HG02623 (cell line): ENCODE measurements around the gene FCHO2.

Experiments used
- ATAC-seq: cut with Tn5 transposase; IDR thresholded peaks from one replicate; pipeline ENCODE4 v1.9.1; 2021; ENCODE audit warnings: moderate library complexity; ENCODE audit not compliant: unreplicated experiment

Gene FCHO2

GRCh38 chr5:73106335-73106734 lies 150.5 kb downstream of the FCHO2 start:
- ATAC-seq, result no peak

GRCh38 chr5:73110190-73110589 lies 154.3 kb downstream of the FCHO2 start:
- no peak for ATAC-seq

GRCh38 chr5:73111536-73111935 lies 155.7 kb downstream of the FCHO2 start:
- ATAC-seq, result no peak

- no peak for ATAC-seq
Measured at GRCh38 chr5:73112359-73112758, 156.5 kb downstream of the FCHO2 start.

- ATAC-seq, result no peak
Measured at GRCh38 chr5:73114044-73114688, 158.3 kb downstream of the FCHO2 start.

GRCh38 chr5:73115399-73116051 lies 159.7 kb downstream of the FCHO2 start:
- no peak for ATAC-seq

- ATAC-seq, result no peak
Measured at GRCh38 chr5:73116506-73116905, 160.7 kb downstream of the FCHO2 start.

GRCh38 chr5:73117088-73117740 lies 161.4 kb downstream of the FCHO2 start:
- no peak for ATAC-seq

- no peak for ATAC-seq
Measured at GRCh38 chr5:73118391-73118973, 162.6 kb downstream of the FCHO2 start.

- no peak for ATAC-seq
Measured at GRCh38 chr5:73119451-73120157, 163.8 kb downstream of the FCHO2 start.

- no peak for ATAC-seq
Measured at GRCh38 chr5:73120222-73121118, 164.6 kb downstream of the FCHO2 start, which contains the start of gene TMEM171. TSS of gene TMEM171 (plus strand) at chr5:73120575. CDS start at chr5:73123374, 2,799 bp downstream.

GRCh38 chr5:73121119-73121463 lies 165.2 kb downstream of the FCHO2 start:
- ATAC-seq, result no peak

- ATAC-seq, result no peak
Measured at GRCh38 chr5:73122875-73123810, 167.3 kb downstream of the FCHO2 start.

GRCh38 chr5:73125289-73125688 lies 169.4 kb downstream of the FCHO2 start:
- ATAC-seq, result no peak

- ATAC-seq, result no peak
Measured at GRCh38 chr5:73126381-73126780, 170.5 kb downstream of the FCHO2 start.

GRCh38 chr5:73126957-73127356 lies 171.1 kb downstream of the FCHO2 start:
- no peak for ATAC-seq

- no peak for ATAC-seq
Measured at GRCh38 chr5:73129143-73129542, 173.3 kb downstream of the FCHO2 start.

GRCh38 chr5:73130811-73131210 lies 175.0 kb downstream of the FCHO2 start:
- no peak for ATAC-seq
